ENCODE data around the gene SNCAIP.

GRCh38 chr5:122463221-122463620 lies 151.2 kb downstream of the SNCAIP start:
- TF ChIP-seq CTCF (IDR thresholded peaks at IDR 0.05), result no peak
- TF ChIP-seq POLR2A (IDR thresholded peaks at IDR 0.05), result no peak
- no peak for TF ChIP-seq EP300 (IDR thresholded peaks at IDR 0.05)

Data from stomach (tissue), 4 donors.